Measurements from ENCODE around the gene AGAP4.
"Not testable (repeated sequence)": the region's sequence is repeated elsewhere in the genome, so short reads cannot be mapped to it uniquely, and the experiment has no call there.

The AGAP4 gene

GRCh38 chr10:45790694-45791426 lies 56.4 kb downstream of the AGAP4 start:
- not testable (repeated sequence) for DNase-seq (ENCODE audit: low read depth in 2 of 2)

GRCh38 chr10:45789991-45790390 lies 57.3 kb downstream of the AGAP4 start:
- not testable (repeated sequence) for DNase-seq (ENCODE audit: low read depth in 2 of 2)

GRCh38 chr10:45787212-45787741 lies 60.0 kb downstream of the AGAP4 start:
- DNase-seq (ENCODE audit: low read depth in 2 of 2), result not testable (repeated sequence)

- not testable (repeated sequence) for DNase-seq (ENCODE audit: low read depth in 2 of 2)
These were observed 61.1 kb downstream of the AGAP4 start for GRCh38 chr10:45786217-45786616.
